WTC11 (cell line): Measurements from ENCODE around the gene PDE4B.

Source experiments
- CBFB ChIP-seq: sonication (generic); formaldehyde crosslinking; IDR thresholded peaks from 2 replicates; pipeline ENCODE4 v1.8.1; 2022; ENCODE audit warnings: mild to moderate bottlenecking, low read depth, missing genetic modification reagents
- CREB1 ChIP-seq: sonication (generic); formaldehyde crosslinking; IDR thresholded peaks from 2 replicates; pipeline ENCODE4 v1.8.0; 2023; ENCODE audit warnings: mild to moderate bottlenecking, missing genetic modification reagents
- CTCF ChIP-seq: fragments of 200-600 bp; IDR thresholded peaks from 2 replicates; pipeline ENCODE4 v1.8.0; 2022; ENCODE audit warnings: antibody characterized with exemption
- FOXK1 ChIP-seq: sonication (generic); formaldehyde crosslinking; IDR thresholded peaks from 2 replicates; pipeline ENCODE4 v1.8.0; 2022; ENCODE audit warnings: mild to moderate bottlenecking, moderate library complexity, missing genetic modification reagents
- JAZF1 ChIP-seq: fragments of 250-450 bp; sonication (Bioruptor Pico); IDR thresholded peaks from 2 replicates; pipeline ENCODE4 v1.9.0; 2021; ENCODE audit warnings: moderate library complexity, mild to moderate bottlenecking, inconsistent platforms
- MLX ChIP-seq: sonication (generic); formaldehyde crosslinking; IDR thresholded peaks from 2 replicates; pipeline ENCODE4 v1.8.1; 2023; ENCODE audit warnings: mild to moderate bottlenecking, missing genetic modification reagents, moderate library complexity
- PRDM15 ChIP-seq: sonication (generic); formaldehyde crosslinking; IDR thresholded peaks from 2 replicates; pipeline ENCODE4 v1.8.0; 2022; ENCODE audit warnings: missing genetic modification reagents
- RELA ChIP-seq: sonication (generic); formaldehyde crosslinking; IDR thresholded peaks from 2 replicates; pipeline ENCODE4 v1.8.1; 2022; ENCODE audit warnings: missing genetic modification reagents, mild to moderate bottlenecking, borderline replicate concordance
- SMAD4 ChIP-seq: sonication (generic); formaldehyde crosslinking; IDR thresholded peaks from 2 replicates; pipeline ENCODE4 v1.8.0; 2022; ENCODE audit warnings: mild to moderate bottlenecking, missing genetic modification reagents
- SP1 ChIP-seq: sonication (generic); formaldehyde crosslinking; conservative IDR thresholded peaks from 2 replicates; pipeline ENCODE4 v1.8.1; 2022; ENCODE audit warnings: missing genetic modification reagents
- USF2 ChIP-seq: sonication (generic); formaldehyde crosslinking; IDR thresholded peaks from 2 replicates; pipeline ENCODE4 v1.8.1; 2023; ENCODE audit warnings: mild to moderate bottlenecking, missing genetic modification reagents, moderate library complexity
- ZMAT4 ChIP-seq: fragments of 250-450 bp; sonication (Bioruptor Pico); IDR thresholded peaks from 2 replicates; pipeline ENCODE4 v1.9.0; 2021; ENCODE audit warnings: mild to moderate bottlenecking
- ZNF263 ChIP-seq: sonication (generic); formaldehyde crosslinking; IDR thresholded peaks from 2 replicates; pipeline ENCODE4 v1.8.1; 2022; ENCODE audit warnings: low read depth, mild to moderate bottlenecking, moderate library complexity, missing genetic modification reagents
- ZNF416 ChIP-seq: fragments of 250-450 bp; sonication (Bioruptor Pico); IDR thresholded peaks from 2 replicates; pipeline ENCODE4 v1.9.0; 2021; ENCODE audit warnings: mild to moderate bottlenecking, inconsistent platforms

- TF ChIP-seq CTCF (no peak), FOXK1 (CRISPR knock-in tag) (no peak), ZMAT4 (CRISPR knock-in tag) (no peak), SP1 (CRISPR knock-in tag) (no peak), PRDM15 (CRISPR knock-in tag) (no peak), JAZF1 (CRISPR knock-in tag) (no peak), USF2 (CRISPR knock-in tag) (no peak), MLX (no peak), CREB1 (CRISPR knock-in tag) (no peak), ZNF263 (no peak), SMAD4 (no peak), CBFB (CRISPR knock-in tag) (no peak), ZNF416 (CRISPR knock-in tag) (no peak), RELA (CRISPR knock-in tag) (no peak)
Measured at GRCh38 chr1:66208632-66209031, 415.9 kb downstream of the PDE4B start.
